MM.1S (cell line): ENCODE measurements around the gene NLRP3.

Source experiments
- EZH2 ChIP-seq: fragments of 300-600 bp; sonication (generic); optimal IDR thresholded peaks from 2 replicates; pipeline ENCODE3; 2017; ENCODE audit warnings: low read depth, mild to moderate bottlenecking, antibody characterized with exemption, low read length, mixed read lengths
- EZH2phosphoT487 ChIP-seq: fragments of 300-600 bp; sonication (generic); IDR thresholded peaks from 2 replicates; pipeline ENCODE4 v1.6.1; 2018; ENCODE audit warnings: antibody characterized with exemption, low read length
- TF ChIP-seq, protein P1 (sequence below): fragments of 300-600 bp; sonication (generic); IDR thresholded peaks from 2 replicates; pipeline ENCODE4 v1.5.1; 2016; ENCODE audit warnings: antibody characterized with exemption, low read length, mixed read lengths

DNA sequence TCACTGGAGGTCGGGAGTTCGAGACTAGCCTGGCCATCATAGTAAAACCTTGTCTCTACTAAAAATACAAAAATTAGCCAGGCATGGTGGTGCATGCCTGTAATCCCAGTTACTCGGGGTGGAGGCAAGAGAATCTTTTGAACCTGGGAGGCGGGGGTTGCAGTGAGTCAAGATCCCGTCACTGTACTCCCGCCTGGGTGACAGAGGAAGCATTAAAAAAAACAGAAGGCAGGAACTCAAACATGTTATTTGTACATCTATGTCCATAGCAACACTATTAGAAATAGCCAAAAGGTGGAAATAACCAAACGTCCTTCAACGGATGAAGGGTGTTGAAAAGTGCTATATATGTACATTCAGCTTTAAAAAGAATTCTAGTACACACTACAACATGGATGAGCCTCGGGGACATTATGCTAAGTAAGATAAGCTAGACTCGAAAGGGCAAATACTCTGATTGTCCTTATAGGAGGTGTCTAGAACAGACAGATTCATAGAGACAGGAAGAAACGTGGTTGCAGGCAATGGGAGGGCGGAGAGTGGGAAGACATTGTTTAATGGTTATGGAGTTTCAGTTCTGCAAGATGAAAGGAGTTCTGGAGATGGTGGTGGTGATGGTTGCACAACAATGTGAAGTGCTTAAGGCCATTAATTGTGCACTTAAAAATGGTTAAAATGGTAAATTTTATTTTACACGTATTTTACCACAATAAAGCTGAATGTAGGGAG lies 19.2 kb downstream of the NLRP3 start:
- TF ChIP-seq, protein P1, sequence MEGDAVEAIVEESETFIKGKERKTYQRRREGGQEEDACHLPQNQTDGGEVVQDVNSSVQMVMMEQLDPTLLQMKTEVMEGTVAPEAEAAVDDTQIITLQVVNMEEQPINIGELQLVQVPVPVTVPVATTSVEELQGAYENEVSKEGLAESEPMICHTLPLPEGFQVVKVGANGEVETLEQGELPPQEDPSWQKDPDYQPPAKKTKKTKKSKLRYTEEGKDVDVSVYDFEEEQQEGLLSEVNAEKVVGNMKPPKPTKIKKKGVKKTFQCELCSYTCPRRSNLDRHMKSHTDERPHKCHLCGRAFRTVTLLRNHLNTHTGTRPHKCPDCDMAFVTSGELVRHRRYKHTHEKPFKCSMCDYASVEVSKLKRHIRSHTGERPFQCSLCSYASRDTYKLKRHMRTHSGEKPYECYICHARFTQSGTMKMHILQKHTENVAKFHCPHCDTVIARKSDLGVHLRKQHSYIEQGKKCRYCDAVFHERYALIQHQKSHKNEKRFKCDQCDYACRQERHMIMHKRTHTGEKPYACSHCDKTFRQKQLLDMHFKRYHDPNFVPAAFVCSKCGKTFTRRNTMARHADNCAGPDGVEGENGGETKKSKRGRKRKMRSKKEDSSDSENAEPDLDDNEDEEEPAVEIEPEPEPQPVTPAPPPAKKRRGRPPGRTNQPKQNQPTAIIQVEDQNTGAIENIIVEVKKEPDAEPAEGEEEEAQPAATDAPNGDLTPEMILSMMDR: no peak
- TF ChIP-seq EZH2: no peak
- TF ChIP-seq EZH2phosphoT487: no peak
